DOHH2 (cell line): Measurements from ENCODE around the gene LCN10.

Source experiments
- CTCF ChIP-seq: fragments of 200-600 bp; sonication (generic); IDR thresholded peaks from one replicate; pipeline ENCODE4 v1.5.1; 2014; ENCODE audit warnings: antibody characterized with exemption, mild to moderate bottlenecking, low read depth, low read length; ENCODE audit not compliant: poor library complexity, severe bottlenecking
- EZH2phosphoT487 ChIP-seq: fragments of 200-600 bp; sonication (generic); IDR thresholded peaks from 2 replicates; pipeline ENCODE4 v1.6.1; 2017; ENCODE audit warnings: borderline replicate concordance, mild to moderate bottlenecking, antibody characterized with exemption, low read length, moderate library complexity, mixed read lengths

GRCh38 chr9:136729926-136730325 is 12.8 kb downstream of the LCN10 start:
- TF ChIP-seq CTCF = no peak
- no peak for TF ChIP-seq EZH2phosphoT487
